Mesodermal cell (in vitro differentiated cells): ENCODE results near the gene TFAP2A.

ENCODE experiments used
- H3K27ac ChIP-seq: 2 replicates; pipeline ENCODE4 v1.7.0; 2013; ENCODE audit warnings: mild to moderate bottlenecking, low read depth, low read length, moderate library complexity; ENCODE audit not compliant: severe bottlenecking
- H3K36me3 ChIP-seq: 2 replicates; pipeline ENCODE4 v1.7.1; 2013; ENCODE audit warnings: mild to moderate bottlenecking, low read length, moderate library complexity; ENCODE audit not compliant: control insufficient read depth, insufficient read depth
- H3K4me1 ChIP-seq: one replicate; pipeline ENCODE4 v1.7.1; 2013; ENCODE audit warnings: mild to moderate bottlenecking, low read length; ENCODE audit not compliant: insufficient read depth, control insufficient read depth, poor library complexity, severe bottlenecking
- H3K4me3 ChIP-seq: 2 replicates; pipeline ENCODE4 v1.7.0; 2013; ENCODE audit warnings: low read length, control low read depth, mild to moderate bottlenecking; ENCODE audit not compliant: insufficient read depth, poor library complexity, severe bottlenecking; ENCODE audit errors: extremely low read depth
- H3K9me3 ChIP-seq: 2 replicates; pipeline ENCODE4 v1.7.1; 2013; ENCODE audit warnings: mild to moderate bottlenecking, low read length, moderate library complexity; ENCODE audit not compliant: control insufficient read depth
- WGBS, 2 experiments: methylation state at CpG; one replicate each; pipeline ENCODE4 v1.1.5; 2013; ENCODE audit warnings: missing lambda C conversion rate in 2 of 2; ENCODE audit not compliant: insufficient coverage in 2 of 2; 5-methylcytosine and 5-hydroxymethylcytosine counted together

Gene TFAP2A

DNA sequence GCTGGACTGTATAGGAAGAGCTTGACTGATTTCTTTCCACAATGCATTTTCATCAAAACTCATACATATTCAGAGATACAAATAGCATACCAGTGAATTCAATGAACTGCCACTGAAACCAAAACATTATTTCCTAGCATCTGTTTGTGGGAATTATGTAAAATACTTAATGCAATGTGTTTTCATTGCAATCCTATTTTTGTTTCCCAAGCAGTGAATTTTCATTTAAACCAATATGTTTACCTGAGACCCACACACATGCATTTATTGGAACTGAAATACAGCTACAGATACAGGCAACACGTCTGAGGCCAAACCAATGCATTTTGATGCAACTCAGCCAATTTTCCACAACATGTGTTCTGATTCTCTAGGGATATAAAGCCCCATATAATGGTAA is 33.2 kb upstream of the TFAP2A start:
- Histone ChIP-seq H3K27ac (no peak overlapping the region), H3K36me3 (no peaks in the 10 kb centered on the region), H3K4me3 (no peak overlapping the region), H3K9me3 (no peaks in the 10 kb centered on the region), H3K4me1 (peaks cover 16% of the 10 kb centered on the region)
- no CpG with 5 or more reads among the region's 1 CpG for WGBS, 2 experiments

DNA sequence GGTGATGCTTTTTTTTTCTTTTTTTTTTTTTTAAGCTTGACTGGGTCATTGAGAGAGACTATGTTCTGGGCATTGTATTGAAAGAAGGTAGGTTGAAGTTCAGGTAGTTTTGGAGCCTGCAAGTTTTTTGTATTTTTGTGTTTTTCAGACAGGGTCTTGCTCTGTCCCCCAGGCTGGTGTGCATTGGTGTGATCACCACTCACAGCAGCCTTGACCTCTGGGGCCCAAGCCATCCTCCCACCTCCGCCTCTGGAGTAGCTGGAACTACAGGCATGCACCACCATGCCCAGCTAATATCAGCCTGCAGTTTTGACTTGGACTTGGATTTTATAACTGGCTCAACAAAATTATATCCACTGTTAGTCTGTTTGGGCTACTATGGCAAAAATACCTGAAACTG is 31.7 kb upstream of the TFAP2A start:
- Histone ChIP-seq H3K36me3 (no peaks in the 10 kb centered on the region), H3K4me1 (peaks cover 11% of the 10 kb centered on the region)
- WGBS, 2 experiments, result 100% methylated on average over 1 of the region's 1 CpG; no CpG with 5 or more reads in 1 of the 2 experiments

DNA sequence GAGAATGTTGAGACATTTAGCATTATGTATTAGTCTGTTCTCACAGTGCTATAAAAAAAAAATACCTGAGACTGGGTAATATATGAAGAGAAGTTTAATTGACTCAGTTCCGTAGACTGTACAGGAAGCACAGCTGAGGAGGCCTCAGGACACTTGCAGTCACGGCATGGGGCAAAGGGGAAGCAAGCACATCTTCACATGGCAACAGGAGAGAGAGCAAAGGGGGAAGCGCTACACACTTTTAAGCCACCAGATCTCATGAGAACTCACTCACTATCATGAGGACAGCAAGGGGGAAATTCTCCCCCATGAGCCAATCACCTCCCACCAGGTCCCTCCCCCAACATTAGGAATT is 26.8 kb upstream of the TFAP2A start:
- Histone ChIP-seq H3K4me1 (peaks cover 11% of the 10 kb centered on the region), H3K36me3 (no peaks in the 10 kb centered on the region), H3K9me3 (no peaks in the 10 kb centered on the region), H3K27ac (peak overlapping the region; percentile 59), H3K4me3 (no peak overlapping the region)
- WGBS, 2 experiments, result 94 to 96% methylated on average over 2 to 3 of the region's 3 CpGs

More for the DNA sequence above, 31.7 kb upstream of the TFAP2A start:
- no peak overlapping the region for H3K27ac ChIP-seq
- no peak overlapping the region for H3K4me3 ChIP-seq
- H3K9me3 ChIP-seq, result no peaks in the 10 kb centered on the region

DNA sequence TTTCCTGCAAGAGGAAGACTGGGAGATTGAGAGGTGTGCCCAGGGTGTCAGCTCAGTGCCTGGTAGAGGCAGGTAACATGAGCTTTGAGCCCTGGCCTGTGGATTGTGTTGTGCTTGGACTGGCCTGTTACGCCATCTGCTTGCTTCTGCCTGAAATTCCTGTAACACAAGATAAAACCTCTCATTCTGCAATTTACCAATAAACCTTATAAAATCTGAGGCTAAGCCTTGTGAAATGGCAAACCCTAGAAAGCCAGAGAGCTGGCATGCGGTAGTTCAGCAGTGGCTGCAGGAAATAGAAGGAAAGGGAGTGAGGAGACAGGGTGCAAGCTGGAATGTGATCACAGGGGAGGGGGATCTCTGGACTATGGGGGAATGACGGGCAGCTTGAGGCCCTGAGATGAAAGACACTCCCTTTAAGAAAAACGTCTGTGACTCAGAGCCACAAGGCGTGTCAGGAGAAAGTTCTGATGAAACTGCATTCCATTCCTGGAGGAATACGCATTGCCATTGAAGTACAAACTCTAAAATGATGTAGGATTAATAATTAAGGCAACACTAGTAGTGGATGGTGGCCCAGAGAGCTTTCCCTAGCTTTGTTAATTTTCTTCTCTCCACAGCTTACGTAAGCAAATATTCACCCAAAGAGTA is 26.3 kb upstream of the TFAP2A start:
- H3K4me3 ChIP-seq, result no peak overlapping the region
- H3K9me3 ChIP-seq, result no peaks in the 10 kb centered on the region
- no peaks in the 10 kb centered on the region for H3K36me3 ChIP-seq
- WGBS, 2 experiments, result 71 to 81% methylated on average over 5 of the region's 7 CpGs
- peaks cover 11% of the 10 kb centered on the region for H3K4me1 ChIP-seq
- H3K27ac ChIP-seq, result peak overlapping the region; percentile 71

DNA sequence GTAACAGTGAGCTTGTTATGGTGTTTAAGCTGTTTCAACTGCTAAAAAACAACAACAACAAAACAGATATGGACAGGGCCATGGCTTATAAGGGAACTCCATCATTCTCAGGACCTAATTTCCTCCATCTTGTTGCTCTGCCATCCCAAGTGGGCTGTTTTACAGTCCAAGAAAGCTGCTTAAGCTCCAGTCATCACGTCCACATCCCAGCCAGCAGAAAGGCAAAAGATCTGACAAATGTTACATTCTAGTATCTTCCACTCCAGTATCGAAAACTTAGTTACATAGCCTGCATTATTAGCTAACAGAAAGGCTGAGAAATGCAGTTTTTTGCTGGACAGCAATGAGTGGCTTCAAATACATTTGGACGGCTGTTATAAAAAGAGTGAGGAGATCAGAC is 23.0 kb upstream of the TFAP2A start:
- Histone ChIP-seq H3K9me3 (no peaks in the 10 kb centered on the region), H3K4me3 (no peak overlapping the region), H3K27ac (no peak overlapping the region), H3K36me3 (no peaks in the 10 kb centered on the region), H3K4me1 (peaks cover 20% of the 10 kb centered on the region)
- WGBS, 2 experiments, result 100% methylated on average over 1 of the region's 3 CpGs

DNA sequence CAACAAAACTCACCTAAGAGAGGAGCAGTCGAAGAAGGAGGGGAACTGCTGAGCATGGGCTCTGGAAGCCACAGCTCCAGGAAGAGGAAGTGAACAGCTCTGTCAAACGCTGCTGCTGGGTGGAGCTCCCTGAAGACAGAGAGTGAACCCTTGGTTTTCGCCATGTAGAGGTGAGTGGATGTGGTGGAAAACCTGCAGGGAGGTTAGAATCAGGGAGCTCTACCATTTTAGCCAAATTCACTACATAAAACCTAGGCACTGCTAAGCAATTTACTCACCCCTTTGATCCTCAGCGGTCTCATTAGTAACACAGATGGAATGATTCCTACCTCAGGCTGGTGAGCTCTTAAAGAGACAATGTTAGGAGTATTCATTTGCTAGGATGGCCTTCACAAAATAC is 19.4 kb upstream of the TFAP2A start:
- no peak overlapping the region for H3K27ac ChIP-seq
- H3K36me3 ChIP-seq, result no peaks in the 10 kb centered on the region
- no peaks in the 10 kb centered on the region for H3K9me3 ChIP-seq
- peaks cover 16% of the 10 kb centered on the region for H3K4me1 ChIP-seq
- 60 to 71% methylated on average over 1 of the region's 4 CpGs for WGBS, 2 experiments
- H3K4me3 ChIP-seq, result no peak overlapping the region

DNA sequence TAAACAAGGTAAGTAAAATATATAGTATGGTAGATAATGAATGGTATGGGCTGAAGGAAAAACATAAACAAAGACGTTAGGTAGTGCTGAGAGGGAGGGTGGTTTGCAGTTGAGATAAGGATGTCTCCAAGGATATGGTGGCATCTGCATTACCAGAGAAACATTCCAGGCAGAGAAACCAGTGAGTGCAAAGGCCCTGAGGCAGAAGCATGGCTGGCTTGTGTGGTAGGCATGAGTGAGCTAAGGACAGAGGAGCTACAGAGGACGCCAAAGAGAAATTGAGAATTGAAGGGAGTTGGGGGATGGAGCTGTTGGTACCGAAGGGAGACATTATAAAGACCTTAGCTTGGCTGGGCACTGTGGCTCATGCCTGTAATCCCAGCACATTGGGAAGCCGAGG is 18.4 kb upstream of the TFAP2A start:
- 93 to 96% methylated on average over 2 to 4 of the region's 4 CpGs for WGBS, 2 experiments
- no peaks in the 10 kb centered on the region for H3K36me3 ChIP-seq
- no peak overlapping the region for H3K4me3 ChIP-seq
- peaks cover 21% of the 10 kb centered on the region for H3K4me1 ChIP-seq
- no peaks in the 10 kb centered on the region for H3K9me3 ChIP-seq
- H3K27ac ChIP-seq, result no peak overlapping the region

DNA sequence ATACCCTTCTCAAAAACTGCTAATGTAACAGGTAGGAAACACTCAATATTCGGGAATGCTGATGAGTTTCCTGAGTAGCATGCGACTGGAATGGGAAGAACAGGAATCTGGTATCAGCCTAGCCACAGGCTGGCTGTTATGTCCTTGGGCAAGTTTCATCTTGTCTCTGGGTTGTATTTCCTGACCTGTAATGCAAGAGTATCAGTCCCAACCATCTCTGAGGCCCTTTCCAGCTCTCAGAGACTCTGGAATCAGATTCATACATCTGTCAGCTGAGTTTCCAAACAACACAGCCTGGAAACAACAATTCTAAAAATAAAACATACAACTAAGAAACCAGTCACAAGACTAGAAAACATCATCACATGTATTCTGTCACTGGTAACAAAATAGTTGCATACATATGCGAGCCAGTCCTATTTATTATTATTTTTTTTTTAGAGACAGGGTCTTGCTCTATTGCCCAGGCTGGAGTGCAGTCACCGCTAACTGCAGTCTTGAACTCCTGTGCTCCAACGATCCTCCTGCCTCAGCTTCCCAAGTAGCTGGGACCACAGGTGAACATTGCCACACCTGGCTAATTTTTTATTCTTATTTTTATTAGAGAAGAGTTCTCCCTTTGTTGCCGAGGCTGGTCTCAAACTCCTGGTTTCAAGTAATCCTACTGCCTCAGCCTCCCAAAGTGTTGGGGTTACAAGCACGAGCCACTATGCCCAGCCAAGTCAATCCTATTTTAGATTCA is 16.7 kb upstream of the TFAP2A start:
- Histone ChIP-seq H3K36me3 (no peaks in the 10 kb centered on the region), H3K9me3 (no peaks in the 10 kb centered on the region), H3K27ac (no peak overlapping the region), H3K4me1 (peaks cover 23% of the 10 kb centered on the region), H3K4me3 (no peak overlapping the region)
- 84 to 85% methylated on average over 6 to 7 of the region's 7 CpGs for WGBS, 2 experiments

DNA sequence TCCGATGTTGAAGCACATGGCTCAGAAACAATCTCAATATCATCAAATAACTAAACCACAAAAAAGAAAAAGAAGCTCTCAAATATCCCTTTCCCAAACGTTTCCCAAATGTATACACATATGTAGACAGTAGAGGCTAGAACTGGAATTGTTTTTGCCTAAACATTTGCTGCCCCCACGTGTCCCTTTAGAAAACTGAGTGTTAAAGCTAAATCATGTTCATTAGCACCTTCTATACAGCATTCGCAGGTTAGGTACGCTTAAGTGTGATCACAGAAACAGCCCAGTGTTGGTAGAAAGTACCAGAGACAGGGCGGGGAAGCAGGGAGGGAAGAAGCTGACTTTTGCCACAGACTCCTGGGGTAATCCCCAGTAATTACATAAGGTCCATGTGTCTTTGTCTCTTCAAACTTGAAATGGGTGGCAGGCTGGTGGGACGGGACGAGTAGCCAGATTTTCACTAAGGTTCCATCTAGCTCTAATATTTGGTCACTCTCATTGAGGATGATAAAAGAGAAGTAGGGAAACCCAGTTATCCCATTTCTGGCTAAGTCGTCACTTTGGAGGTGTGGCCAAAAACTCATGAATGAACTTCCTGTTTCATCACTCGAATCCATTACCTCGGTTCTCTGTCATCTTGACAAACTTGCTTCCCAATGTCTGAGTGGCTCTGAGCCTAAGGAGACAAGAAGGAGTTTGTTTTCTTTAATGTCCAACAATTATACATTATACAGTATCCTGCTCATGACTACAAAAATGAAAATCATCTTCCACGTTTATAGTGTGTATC is 15.0 kb upstream of the TFAP2A start:
- Histone ChIP-seq H3K4me3 (no peak overlapping the region), H3K36me3 (no peaks in the 10 kb centered on the region), H3K4me1 (peaks cover 31% of the 10 kb centered on the region), H3K27ac (no peak overlapping the region), H3K9me3 (no peaks in the 10 kb centered on the region)
- WGBS, 2 experiments, result 38 to 69% methylated on average over 7 to 8 of the region's 12 CpGs

DNA sequence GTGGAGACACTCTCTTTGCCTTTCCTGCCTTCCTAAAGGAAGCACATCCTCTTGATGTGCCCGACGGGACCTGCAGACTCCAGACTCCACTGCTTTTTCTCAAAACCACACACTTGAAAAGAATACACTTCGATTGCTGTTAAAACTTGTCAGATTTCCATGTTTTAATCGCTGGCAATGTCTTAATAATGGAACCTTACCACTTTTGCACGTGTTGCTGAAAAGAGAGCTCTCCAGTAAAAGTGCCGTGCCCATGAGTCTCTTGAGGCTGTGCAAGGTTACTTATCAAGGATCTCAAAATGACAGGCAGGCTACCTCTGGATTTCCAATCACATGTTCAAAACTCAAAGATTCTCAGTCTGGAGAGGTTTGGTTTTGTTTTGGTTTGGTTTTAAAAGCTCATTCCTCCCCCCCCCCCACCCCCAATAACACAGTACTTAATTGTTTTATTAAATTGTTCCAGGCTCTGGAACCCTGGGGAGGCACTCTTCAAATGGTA is 12.0 kb upstream of the TFAP2A start:
- H3K36me3 ChIP-seq, result no peaks in the 10 kb centered on the region
- H3K27ac ChIP-seq, result peak overlapping the region; percentile 55
- WGBS, 2 experiments, result 9 to 11% methylated on average over 6 of the region's 6 CpGs

More for the DNA sequence above, 12.0 kb upstream of the TFAP2A start:
- H3K4me3 ChIP-seq, result peak overlapping the region; percentile 40
- peaks cover 29% of the 10 kb centered on the region for H3K4me1 ChIP-seq
- no peaks in the 10 kb centered on the region for H3K9me3 ChIP-seq
